IMR-90 (cell line): ENCODE measurements around the gene PDS5A.

ENCODE experiments used
- ELK1 ChIP-seq: fragments of 150-350 bp; IDR thresholded peaks from 2 replicates; pipeline ENCODE4 v1.6.1; 2016; ENCODE audit warnings: low read depth, mild to moderate bottlenecking, low read length, moderate library complexity, borderline replicate concordance
- MAFK ChIP-seq: IDR thresholded peaks from 2 replicates; pipeline ENCODE4 v1.6.1; 2012; ENCODE audit warnings: low read depth, low read length, improper control_type of control experiment
- MAZ ChIP-seq: IDR thresholded peaks from 2 replicates; pipeline ENCODE4 v1.6.1; 2012; ENCODE audit warnings: low read depth, mild to moderate bottlenecking, low read length, improper control_type of control experiment, moderate library complexity, borderline replicate concordance
- POLR2A ChIP-seq: IDR thresholded peaks from 2 replicates; pipeline ENCODE4 v1.6.1; 2012; ENCODE audit warnings: mild to moderate bottlenecking, low read depth, low read length
- TF ChIP-seq, protein P1 (sequence below): conservative IDR thresholded peaks from 2 replicates; pipeline ENCODE4 v1.5.1; 2012; ENCODE audit warnings: mild to moderate bottlenecking, low read depth, low read length, improper control_type of control experiment

DNA sequence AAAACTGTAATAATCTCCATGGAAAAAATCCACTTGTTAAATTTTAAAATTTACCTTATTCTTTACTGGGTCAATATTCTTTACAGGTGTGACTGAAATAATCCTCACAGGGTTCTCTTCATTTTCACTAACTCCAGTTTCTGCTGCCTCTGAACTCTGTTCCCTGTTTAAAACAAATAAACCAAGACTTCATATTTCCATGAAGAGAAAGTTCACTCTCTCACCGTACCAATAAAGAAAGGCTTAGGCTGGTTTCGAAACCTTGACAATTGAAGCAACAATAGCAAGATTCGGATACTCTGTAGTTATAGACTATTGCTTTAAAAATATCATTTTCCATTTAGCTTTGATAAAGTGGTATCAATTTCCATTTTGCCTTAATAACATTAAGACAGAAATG lies 135.8 kb downstream of the PDS5A start:
- no peak for TF ChIP-seq POLR2A
- no peak for TF ChIP-seq MAZ
- no peak for TF ChIP-seq MAFK
- TF ChIP-seq, protein P1, sequence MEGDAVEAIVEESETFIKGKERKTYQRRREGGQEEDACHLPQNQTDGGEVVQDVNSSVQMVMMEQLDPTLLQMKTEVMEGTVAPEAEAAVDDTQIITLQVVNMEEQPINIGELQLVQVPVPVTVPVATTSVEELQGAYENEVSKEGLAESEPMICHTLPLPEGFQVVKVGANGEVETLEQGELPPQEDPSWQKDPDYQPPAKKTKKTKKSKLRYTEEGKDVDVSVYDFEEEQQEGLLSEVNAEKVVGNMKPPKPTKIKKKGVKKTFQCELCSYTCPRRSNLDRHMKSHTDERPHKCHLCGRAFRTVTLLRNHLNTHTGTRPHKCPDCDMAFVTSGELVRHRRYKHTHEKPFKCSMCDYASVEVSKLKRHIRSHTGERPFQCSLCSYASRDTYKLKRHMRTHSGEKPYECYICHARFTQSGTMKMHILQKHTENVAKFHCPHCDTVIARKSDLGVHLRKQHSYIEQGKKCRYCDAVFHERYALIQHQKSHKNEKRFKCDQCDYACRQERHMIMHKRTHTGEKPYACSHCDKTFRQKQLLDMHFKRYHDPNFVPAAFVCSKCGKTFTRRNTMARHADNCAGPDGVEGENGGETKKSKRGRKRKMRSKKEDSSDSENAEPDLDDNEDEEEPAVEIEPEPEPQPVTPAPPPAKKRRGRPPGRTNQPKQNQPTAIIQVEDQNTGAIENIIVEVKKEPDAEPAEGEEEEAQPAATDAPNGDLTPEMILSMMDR = no peak
- no peak for TF ChIP-seq ELK1
